ENCODE measurements around the gene THSD4. TPM values are rescaled to one million over a fixed set of nuclear protein-coding genes. Genes with fewer than 3 reads are reported as not detected.
A peak's percentile ranks its signal among the peaks of the same experiment; 100 is the strongest.

THSD4 gene
- total RNA-seq, 3 donors from 2014 or later, result 18.3 to 46.2 (median 27.1) TPM

DNA sequence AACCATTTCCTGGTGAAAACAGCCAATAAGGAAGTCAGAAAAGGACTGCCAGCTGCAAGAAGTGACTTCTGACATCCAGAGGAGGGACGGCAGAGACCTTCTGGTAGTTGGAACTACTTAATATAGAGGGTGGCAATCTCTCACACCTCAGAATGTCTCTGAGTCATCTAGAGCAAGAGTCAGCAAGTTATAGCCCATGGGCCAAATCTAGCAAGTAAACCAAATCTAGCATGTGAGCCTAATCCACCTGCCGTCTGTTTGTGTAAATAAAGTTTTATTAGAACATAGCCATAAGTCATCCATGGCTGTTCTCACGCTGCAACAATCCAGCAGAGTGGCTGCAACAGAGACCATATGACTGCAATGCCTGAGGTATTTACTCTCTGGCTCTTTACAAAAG is 534.6 kb downstream of the THSD4 start:
- ATAC-seq, result peak; percentile 95
- TF ChIP-seq CTCF (IDR thresholded peaks at IDR 0.05), result no peak
- peak in 1 of 3 donors; percentile 18 for DNase-seq
- no peaks in the 10 kb centered on the region for H3K36me3 ChIP-seq (ENCODE audit: low read depth)
- H3K9me3 ChIP-seq, result no peaks in the 10 kb centered on the region
- no peak overlapping the region for H3K4me3 ChIP-seq
- H3K4me1 ChIP-seq (ENCODE audit: low read depth), result no peaks in the 10 kb centered on the region
- intact Hi-C loops (cut with DNase I, micrococcal nuclease), result no loop called here

- no peaks in the 10 kb centered on the region for H3K4me1 ChIP-seq (ENCODE audit: low read depth)
- no peak for TF ChIP-seq CTCF (IDR thresholded peaks at IDR 0.05)
- H3K36me3 ChIP-seq (ENCODE audit: low read depth), result no peaks in the 10 kb centered on the region
- no peaks in the 10 kb centered on the region for H3K9me3 ChIP-seq
- no peak for DNase-seq
- intact Hi-C loops (cut with DNase I, micrococcal nuclease), result no loop called here
- no peak for ATAC-seq
- no peak overlapping the region for H3K4me3 ChIP-seq
These were observed 535.3 kb downstream of the THSD4 start for GRCh38 chr15:71650603-71651002.

DNA sequence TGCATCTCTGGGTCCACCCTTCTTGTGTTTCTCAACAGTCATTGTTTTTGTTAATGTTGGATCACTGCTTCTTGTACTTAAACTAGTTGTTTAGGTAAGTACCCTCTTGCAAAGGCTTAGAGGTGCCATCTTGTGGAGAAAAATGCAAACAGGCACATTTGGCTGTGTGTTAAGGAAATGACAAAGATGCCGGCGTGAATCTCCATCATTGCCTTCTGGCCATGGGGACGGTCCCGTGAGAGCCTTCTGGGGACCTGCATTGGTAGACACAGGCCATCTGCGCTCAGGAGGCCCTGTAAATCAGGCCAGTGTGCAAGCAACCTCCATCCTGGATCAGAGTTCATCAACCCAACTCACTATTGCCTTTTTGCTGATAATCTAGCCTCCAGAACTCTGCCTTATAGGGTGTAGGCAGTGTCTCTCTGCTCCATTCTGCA is 536.5 kb downstream of the THSD4 start:
- peak in 1 of 3 donors; percentile 64 for DNase-seq
- H3K4me1 ChIP-seq (ENCODE audit: low read depth), result no peaks in the 10 kb centered on the region

DNA sequence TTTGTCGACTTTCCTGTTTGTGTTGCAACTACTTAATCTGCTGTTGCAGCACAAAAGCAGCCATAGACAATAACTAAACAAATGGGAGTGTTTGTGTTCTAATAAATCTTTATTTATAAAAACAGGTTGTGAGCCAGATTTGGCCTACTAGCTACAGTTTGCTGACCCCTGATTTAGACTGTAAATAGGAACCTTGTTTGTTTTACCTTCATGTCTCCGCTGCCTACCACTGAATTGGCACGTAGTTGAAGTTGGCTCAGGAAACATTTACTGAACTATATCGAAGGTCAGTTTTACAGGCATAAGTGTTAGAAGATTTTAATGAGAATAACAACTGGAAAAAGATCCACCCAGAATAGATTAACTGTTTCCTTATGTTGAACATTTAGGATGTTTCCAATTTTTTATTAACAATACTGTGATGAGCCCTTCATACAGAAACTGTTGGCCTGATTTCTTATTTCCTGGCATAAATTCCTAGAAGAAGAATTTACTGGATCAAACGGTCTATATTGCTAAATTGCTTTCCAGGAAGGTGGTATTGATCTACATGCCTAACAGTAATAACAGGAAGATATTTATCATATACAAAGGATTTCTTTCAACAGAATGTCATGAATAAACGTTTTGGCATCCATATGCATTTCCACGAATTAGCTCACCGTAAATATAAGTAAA is 538.9 kb downstream of the THSD4 start:
- no peak for ATAC-seq
- TF ChIP-seq CTCF (IDR thresholded peaks at IDR 0.05), result no peak
- intact Hi-C loops (cut with DNase I, micrococcal nuclease), result no loop called here
- H3K4me1 ChIP-seq (ENCODE audit: low read depth), result no peaks in the 10 kb centered on the region
- no peak for DNase-seq
- H3K4me3 ChIP-seq, result no peak overlapping the region
- H3K9me3 ChIP-seq, result no peaks in the 10 kb centered on the region
- H3K36me3 ChIP-seq (ENCODE audit: low read depth), result no peaks in the 10 kb centered on the region

More for the DNA sequence above, 536.5 kb downstream of the THSD4 start:
- ATAC-seq, result peak; percentile 43
- Histone ChIP-seq H3K36me3 (ENCODE audit: low read depth) (no peaks in the 10 kb centered on the region), H3K4me3 (no peak overlapping the region), H3K9me3 (no peaks in the 10 kb centered on the region)
- intact Hi-C loops (cut with DNase I, micrococcal nuclease), result no loop called here
- TF ChIP-seq CTCF (IDR thresholded peaks at IDR 0.05), result no peak

GRCh38 chr15:71654720-71655174 is 539.5 kb downstream of the THSD4 start:
- Histone ChIP-seq H3K9me3 (no peaks in the 10 kb centered on the region), H3K4me3 (no peak overlapping the region), H3K36me3 (ENCODE audit: low read depth) (no peaks in the 10 kb centered on the region), H3K4me1 (ENCODE audit: low read depth) (no peaks in the 10 kb centered on the region)
- ATAC-seq, result no peak
- TF ChIP-seq CTCF (IDR thresholded peaks at IDR 0.05), result no peak
- intact Hi-C loops (cut with DNase I, micrococcal nuclease), result no loop called here
- no peak for DNase-seq

All from mucosa of descending colon (tissue), 3 donors.